ENCODE measurements around the gene SETD1B.

The SETD1B gene

DNA sequence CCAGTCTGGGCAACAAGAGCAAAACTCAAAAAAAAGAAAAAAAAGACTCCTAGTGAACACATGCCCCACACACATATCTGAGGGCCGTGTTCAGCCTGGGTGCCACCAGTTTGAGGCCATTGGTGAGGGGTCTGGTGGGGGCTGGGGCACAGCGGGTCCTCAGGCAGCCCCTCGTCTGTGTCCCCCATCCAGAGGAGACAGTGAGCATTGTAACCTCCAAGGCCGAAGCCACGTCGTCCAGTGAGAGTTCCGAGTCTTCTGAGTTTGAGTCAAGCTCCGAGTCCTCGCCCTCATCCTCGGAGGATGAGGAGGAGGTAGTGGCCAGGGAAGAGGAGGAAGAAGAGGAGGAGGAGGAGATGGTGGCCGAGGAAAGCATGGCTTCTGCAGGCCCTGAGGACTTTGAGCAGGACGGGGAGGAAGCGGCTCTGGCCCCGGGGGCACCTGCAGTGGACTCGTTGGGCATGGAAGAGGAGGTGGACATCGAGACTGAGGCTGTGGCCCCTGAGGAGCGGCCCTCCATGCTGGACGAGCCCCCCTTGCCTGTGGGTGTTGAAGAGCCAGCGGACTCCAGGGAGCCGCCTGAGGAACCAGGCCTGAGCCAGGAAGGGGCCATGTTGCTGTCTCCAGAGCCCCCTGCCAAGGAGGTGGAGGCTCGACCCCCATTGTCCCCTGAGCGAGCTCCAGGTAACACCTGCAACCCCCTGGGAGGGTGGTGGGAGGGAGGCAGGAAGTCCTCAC is 15.6 kb downstream of the SETD1B start:
- H3K9me3 Mint-ChIP-seq: no peaks in the 10 kb centered on the region
- DNase-seq (ENCODE audit: low spot score in 2 of 2): no peak
- no peak overlapping the region for H3K4me3 Mint-ChIP-seq
- peaks cover 96% of the 10 kb centered on the region for H3K36me3 Mint-ChIP-seq
- no peak for ATAC-seq
- peak overlapping the region; percentile 52 for H3K27ac Mint-ChIP-seq
- peaks cover 6% of the 10 kb centered on the region for H3K4me1 Mint-ChIP-seq

DNA sequence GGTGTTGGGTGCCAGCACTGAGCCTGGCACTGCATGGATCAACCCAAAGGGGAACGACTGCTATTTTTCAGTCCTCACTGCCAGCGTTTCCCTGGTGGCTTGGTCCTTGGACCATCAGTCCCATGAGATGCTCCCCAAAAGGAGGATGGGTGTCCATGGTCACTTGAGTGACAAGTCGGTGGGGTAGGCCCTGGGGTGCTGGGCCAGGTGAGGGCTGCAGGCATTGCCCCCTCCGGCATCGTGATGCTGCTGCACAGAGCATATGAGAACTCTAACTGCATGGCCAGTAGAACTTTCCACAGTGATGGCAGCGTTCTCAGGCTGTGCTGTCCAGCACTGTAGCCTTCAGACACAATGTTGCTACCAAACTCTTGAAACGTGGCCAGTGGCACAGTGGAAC is 16.2 kb downstream of the SETD1B start:
- Mint-ChIP-seq H3K36me3 (peaks cover 96% of the 10 kb centered on the region), H3K4me1 (peaks cover 6% of the 10 kb centered on the region), H3K27ac (no peak overlapping the region), H3K4me3 (no peak overlapping the region), H3K9me3 (no peaks in the 10 kb centered on the region)
- ATAC-seq: no peak
- DNase-seq (ENCODE audit: low spot score in 2 of 2): no peak

DNA sequence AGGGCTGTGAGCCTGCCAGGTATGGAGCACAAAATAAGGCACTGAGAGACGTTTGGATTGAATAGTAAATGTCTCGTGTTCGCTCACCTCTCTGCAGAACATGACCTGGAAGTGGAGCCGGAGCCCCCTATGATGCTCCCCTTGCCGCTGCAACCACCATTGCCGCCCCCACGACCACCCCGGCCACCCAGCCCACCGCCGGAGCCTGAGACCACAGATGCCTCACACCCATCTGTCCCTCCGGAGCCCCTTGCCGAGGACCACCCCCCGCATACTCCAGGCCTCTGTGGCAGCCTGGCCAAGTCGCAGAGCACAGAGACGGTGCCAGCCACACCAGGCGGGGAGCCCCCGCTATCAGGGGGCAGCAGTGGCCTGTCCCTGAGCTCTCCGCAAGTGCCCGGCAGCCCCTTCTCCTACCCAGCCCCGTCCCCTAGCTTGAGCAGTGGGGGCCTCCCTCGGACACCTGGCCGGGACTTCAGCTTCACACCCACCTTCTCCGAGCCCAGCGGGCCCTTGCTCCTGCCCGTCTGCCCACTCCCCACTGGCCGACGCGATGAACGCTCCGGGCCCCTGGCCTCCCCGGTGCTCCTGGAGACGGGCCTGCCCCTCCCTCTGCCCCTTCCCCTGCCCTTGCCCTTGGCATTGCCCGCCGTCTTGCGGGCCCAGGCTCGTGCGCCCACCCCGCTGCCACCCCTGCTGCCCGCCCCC is 18.7 kb downstream of the SETD1B start:
- Mint-ChIP-seq H3K27ac (no peak overlapping the region), H3K9me3 (no peaks in the 10 kb centered on the region), H3K36me3 (peaks cover 96% of the 10 kb centered on the region), H3K4me3 (no peak overlapping the region), H3K4me1 (peaks cover 12% of the 10 kb centered on the region)
- DNase-seq (ENCODE audit: low spot score in 2 of 2): no peak
- ATAC-seq: no peak

- Mint-ChIP-seq H3K4me3 (no peak overlapping the region), H3K27ac (no peak overlapping the region), H3K4me1 (peaks cover 13% of the 10 kb centered on the region), H3K36me3 (peaks cover 96% of the 10 kb centered on the region), H3K9me3 (no peaks in the 10 kb centered on the region)
- ATAC-seq (no peak), DNase-seq (ENCODE audit: low spot score in 2 of 2) (no peak)
Measured at GRCh38 chr12:121823101-121823726, 19.4 kb downstream of the SETD1B start.

DNA sequence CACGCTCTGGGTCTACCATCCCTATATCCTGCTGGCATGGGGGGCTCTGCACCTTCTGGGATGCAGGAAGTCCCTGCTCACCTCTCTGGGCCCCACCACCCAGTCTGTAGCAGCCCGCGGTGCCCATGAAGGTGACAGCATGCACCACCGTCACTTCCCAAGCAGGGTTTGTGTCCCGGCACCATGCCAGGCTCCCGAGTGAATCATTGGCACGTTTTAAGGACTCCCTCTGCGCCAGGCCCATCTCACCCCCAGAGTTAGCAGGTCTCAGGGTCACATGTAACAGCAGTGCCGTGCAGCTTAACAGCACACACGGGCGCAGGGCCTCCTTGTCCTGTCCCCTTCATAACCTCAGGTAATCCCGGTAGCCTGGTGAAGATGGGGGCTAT is 19.9 kb downstream of the SETD1B start:
- H3K27ac Mint-ChIP-seq: no peak overlapping the region
- H3K36me3 Mint-ChIP-seq: peaks cover 96% of the 10 kb centered on the region
- no peak overlapping the region for H3K4me3 Mint-ChIP-seq
- no peak for ATAC-seq
- no peaks in the 10 kb centered on the region for H3K9me3 Mint-ChIP-seq
- no peak for DNase-seq (ENCODE audit: low spot score in 2 of 2)
- H3K4me1 Mint-ChIP-seq: peaks cover 18% of the 10 kb centered on the region

DNA sequence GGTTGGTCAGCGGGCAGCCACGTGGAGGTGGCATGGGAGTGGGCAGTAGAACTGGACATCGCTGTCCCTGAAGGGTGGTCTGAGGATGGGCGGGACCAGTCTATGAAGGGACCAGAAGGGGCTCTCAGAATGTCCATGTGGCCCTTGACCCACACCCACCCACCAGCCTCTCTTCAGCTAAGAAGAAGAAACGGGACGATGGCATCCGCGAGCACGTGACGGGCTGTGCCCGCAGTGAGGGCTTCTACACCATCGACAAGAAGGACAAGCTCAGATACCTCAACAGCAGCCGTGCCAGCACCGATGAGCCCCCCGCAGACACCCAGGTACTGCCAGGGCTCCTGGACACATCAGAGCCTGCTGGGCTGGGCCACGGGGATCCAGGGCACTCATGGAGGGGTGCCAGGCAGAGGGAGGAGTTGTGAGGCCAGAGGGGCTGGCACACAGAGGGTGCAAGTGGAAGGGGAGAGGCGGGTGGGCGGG is 21.3 kb downstream of the SETD1B start:
- no peak for ATAC-seq
- H3K36me3 Mint-ChIP-seq: peaks cover 96% of the 10 kb centered on the region

GRCh38 chr12:121826318-121827150 is 22.7 kb downstream of the SETD1B start:
- DNase-seq (ENCODE audit: low spot score in 2 of 2) (no peak), ATAC-seq (no peak)
- no peaks in the 10 kb centered on the region for H3K9me3 Mint-ChIP-seq
- peaks cover 25% of the 10 kb centered on the region for H3K4me1 Mint-ChIP-seq
- H3K36me3 Mint-ChIP-seq: peaks cover 96% of the 10 kb centered on the region
- no peak overlapping the region for H3K4me3 Mint-ChIP-seq
- peak overlapping the region; percentile 93 for H3K27ac Mint-ChIP-seq

More for the DNA sequence above, 21.3 kb downstream of the SETD1B start:
- Mint-ChIP-seq H3K4me3 (no peak overlapping the region), H3K27ac (peak overlapping the region; percentile 93), H3K4me1 (peaks cover 25% of the 10 kb centered on the region), H3K9me3 (no peaks in the 10 kb centered on the region)
- no peak for DNase-seq (ENCODE audit: low spot score in 2 of 2)

- H3K36me3 Mint-ChIP-seq: peaks cover 96% of the 10 kb centered on the region
- peaks cover 28% of the 10 kb centered on the region for H3K4me1 Mint-ChIP-seq
- no peak overlapping the region for H3K4me3 Mint-ChIP-seq
Measured at GRCh38 chr12:121827351-121828099, 23.7 kb downstream of the SETD1B start.

GRCh38 chr12:121828306-121828705 is 24.5 kb downstream of the SETD1B start:
- H3K36me3 Mint-ChIP-seq: peaks cover 100% of the 10 kb centered on the region
- no peak for ATAC-seq

More at GRCh38 chr12:121827351-121828099, 23.7 kb downstream of the SETD1B start:
- peak overlapping the region; percentile 93 for H3K27ac Mint-ChIP-seq
- DNase-seq (ENCODE audit: low spot score in 2 of 2) (no peak), ATAC-seq (no peak)
- no peaks in the 10 kb centered on the region for H3K9me3 Mint-ChIP-seq

GRCh38 chr12:121828826-121829225 is 25.0 kb downstream of the SETD1B start:
- Mint-ChIP-seq H3K9me3 (no peaks in the 10 kb centered on the region), H3K36me3 (peaks cover 95% of the 10 kb centered on the region), H3K27ac (peak overlapping the region; percentile 95), H3K4me1 (peaks cover 37% of the 10 kb centered on the region), H3K4me3 (no peak overlapping the region)
- DNase-seq (ENCODE audit: low spot score in 2 of 2) (no peak), ATAC-seq (no peak)

More at GRCh38 chr12:121828306-121828705, 24.5 kb downstream of the SETD1B start:
- DNase-seq (ENCODE audit: low spot score in 2 of 2): no peak
- Mint-ChIP-seq H3K4me3 (no peak overlapping the region), H3K27ac (peak overlapping the region; percentile 95), H3K9me3 (no peaks in the 10 kb centered on the region), H3K4me1 (peaks cover 36% of the 10 kb centered on the region)

GRCh38 chr12:121829250-121829918 is 25.6 kb downstream of the SETD1B start:
- Mint-ChIP-seq H3K27ac (peak overlapping the region; percentile 95), H3K4me3 (no peak overlapping the region), H3K36me3 (peaks cover 89% of the 10 kb centered on the region), H3K9me3 (no peaks in the 10 kb centered on the region), H3K4me1 (peaks cover 37% of the 10 kb centered on the region)
- ATAC-seq (no peak), DNase-seq (ENCODE audit: low spot score in 2 of 2) (no peak)

- Mint-ChIP-seq H3K4me1 (peaks cover 37% of the 10 kb centered on the region), H3K27ac (peak overlapping the region; percentile 11), H3K36me3 (peaks cover 82% of the 10 kb centered on the region), H3K9me3 (no peaks in the 10 kb centered on the region), H3K4me3 (no peak overlapping the region)
- ATAC-seq (no peak), DNase-seq (ENCODE audit: low spot score in 2 of 2) (no peak)
Measured at GRCh38 chr12:121830134-121830533, 26.3 kb downstream of the SETD1B start.

GRCh38 chr12:121830588-121831265 is 26.9 kb downstream of the SETD1B start:
- H3K9me3 Mint-ChIP-seq: no peaks in the 10 kb centered on the region
- DNase-seq (ENCODE audit: low spot score in 2 of 2) (no peak), ATAC-seq (no peak)
- peak overlapping the region; percentile 83 for H3K27ac Mint-ChIP-seq
- H3K4me3 Mint-ChIP-seq: no peak overlapping the region
- H3K4me1 Mint-ChIP-seq: peaks cover 37% of the 10 kb centered on the region
- peaks cover 76% of the 10 kb centered on the region for H3K36me3 Mint-ChIP-seq

Measured in stimulated activated effector memory CD8-positive, alpha-beta T cell treated with anti-CD3 and anti-CD28 coated beads, Interleukin-12 subunit alpha, Interleukin-12 subunit beta, amount 100 ng/mL, for 72 hours (primary cell).